HepG2 (cell line): ENCODE data around the gene RAB40C. TPM values are rescaled to one million over a fixed set of nuclear protein-coding genes. Genes with fewer than 3 reads are reported as not detected.

Source experiments
- FOXK2 ChIP-seq: fragments of 450-650 bp; IDR thresholded peaks from 2 replicates; pipeline ENCODE4 v1.6.1; 2016
- MAX ChIP-seq: IDR thresholded peaks from 2 replicates; pipeline ENCODE4 v1.6.1; 2012; ENCODE audit warnings: inconsistent platforms
- MXD3 ChIP-seq: IDR thresholded peaks from 2 replicates; pipeline ENCODE4 v1.6.1; 2016; ENCODE audit warnings: mild to moderate bottlenecking, missing biosample characterization, missing genetic modification reagents
- NR3C1 ChIP-seq: sonication (generic); formaldehyde crosslinking; IDR thresholded peaks from 2 replicates; pipeline ENCODE4 v1.4.0; 2020; ENCODE audit warnings: missing genetic modification reagents
- SAP130 ChIP-seq: IDR thresholded peaks from 2 replicates; pipeline ENCODE4 v1.6.1; 2016; ENCODE audit warnings: low read depth
- SIX4 ChIP-seq: sonication (generic); formaldehyde crosslinking; IDR thresholded peaks from 2 replicates; pipeline ENCODE4 v1.4.0; 2020; ENCODE audit warnings: missing genetic modification reagents
- TAF15 ChIP-seq: fragments of 200-400 bp; formaldehyde crosslinking; IDR thresholded peaks from one replicate; pipeline ENCODE4 v1.6.1; 2018; ENCODE audit warnings: mild to moderate bottlenecking, low read depth, low read length; ENCODE audit not compliant: poor library complexity, severe bottlenecking
- XRCC5 ChIP-seq: fragments of 200-400 bp; formaldehyde crosslinking; optimal IDR thresholded peaks from 2 replicates; pipeline ENCODE3; 2017; ENCODE audit warnings: mild to moderate bottlenecking, low read length
- ZBTB49 ChIP-seq: sonication (generic); formaldehyde crosslinking; IDR thresholded peaks from 2 replicates; pipeline ENCODE4 v1.4.0; 2020; ENCODE audit warnings: missing genetic modification reagents, borderline replicate concordance
- ZNF136 ChIP-seq: sonication (generic); formaldehyde crosslinking; IDR thresholded peaks from 2 replicates; pipeline ENCODE4 v1.8.1; 2022; ENCODE audit warnings: low read depth, mild to moderate bottlenecking, moderate library complexity, missing genetic modification reagents
- ZNF142 ChIP-seq: sonication (generic); formaldehyde crosslinking; IDR thresholded peaks from 2 replicates; pipeline ENCODE4 v1.4.0; 2020; ENCODE audit warnings: missing genetic modification reagents
- ZSCAN20 ChIP-seq: sonication (generic); formaldehyde crosslinking; IDR thresholded peaks from 2 replicates; pipeline ENCODE4 v1.4.0; 2020; ENCODE audit warnings: missing genetic modification reagents, mild to moderate bottlenecking, borderline replicate concordance
- polyA plus RNA-seq, 8 experiments: library from polyadenylated mRNA; depleted of rRNA in 3 of 8; stranded (reverse) in 7 of 8; unstranded in 1 of 8; fragments of >200 nt; fragmentation: Illumina TruSeq in 4 of 8; extraction: Trizol in 4 of 8; gene quantifications; 2 replicates each; pipeline versions ENCODE4 v1.2.1 to v1.2.3, GENCODE V29; 2011 to 2016; ENCODE audit warnings: low read depth in 4 of 8, missing spikeins in 1 of 8, mixed read lengths in 1 of 8; ENCODE audit not compliant: insufficient read depth in 1 of 8
- total RNA-seq, 5 experiments: library from RNA; depleted of rRNA; stranded (reverse); fragments of >200 nt; fragmentation: Illumina TruSeq; extraction: Trizol; gene quantifications; 2 replicates each; pipeline ENCODE4 v1.2.3, GENCODE V29; 2016; ENCODE audit warnings: low read depth in 1 of 5

Gene RAB40C
- total and polyA plus RNA-seq, 2 of the 13 experiments (the other 11 are each of a cell fraction or from before 2014, with no cell fraction given), result 7.7 to 11.5 TPM

GRCh38 chr16:620700-621525 lies 31.0 kb downstream of the RAB40C start (continued):
- TF ChIP-seq ZNF142 (CRISPR knock-in tag) (no peak), MAX (no peak), ZBTB49 (no peak), ZNF136 (CRISPR knock-in tag) (no peak), FOXK2 (no peak), NR3C1 (CRISPR knock-in tag) (no peak), ZSCAN20 (no peak), MXD3 (no peak), SAP130 (CRISPR knock-in tag) (no peak), SIX4 (CRISPR knock-in tag) (no peak), TAF15 (no peak), XRCC5 (no peak)
